ENCODE data around the gene CPNE9. TPM values are rescaled to one million over a fixed set of nuclear protein-coding genes. Genes with fewer than 3 reads are reported as not detected.

Gene CPNE9
- total RNA-seq, 1 donor from 2014 or later = not detected

GRCh38 chr3:9776896-9777693 lies 73.5 kb downstream of the CPNE9 start:
- H3K27me3 ChIP-seq (ENCODE audit: control insufficient read depth, insufficient read depth, low read length) = no peaks in the 10 kb centered on the region
- peaks cover 2% of the 10 kb centered on the region for H3K36me3 ChIP-seq (ENCODE audit: control insufficient read depth, insufficient read depth, low read length)
- H3K4me3 ChIP-seq (ENCODE audit: low read depth, low read length) = no peak overlapping the region
- DNase-seq (ENCODE audit: low read depth) = no peak
- TF ChIP-seq CTCF (IDR thresholded peaks at IDR 0.05; ENCODE audit: insufficient read depth, low read length, poor library complexity, severe bottlenecking) = no peak

- no peaks in the 10 kb centered on the region for H3K27me3 ChIP-seq (ENCODE audit: control insufficient read depth, insufficient read depth, low read length)
- no peak overlapping the region for H3K4me3 ChIP-seq (ENCODE audit: low read depth, low read length)
- no peak for DNase-seq (ENCODE audit: low read depth)
- no peak for TF ChIP-seq CTCF (IDR thresholded peaks at IDR 0.05; ENCODE audit: insufficient read depth, low read length, poor library complexity, severe bottlenecking)
- H3K36me3 ChIP-seq (ENCODE audit: control insufficient read depth, insufficient read depth, low read length) = peaks cover 2% of the 10 kb centered on the region
Measured at GRCh38 chr3:9777694-9778021, 74.0 kb downstream of the CPNE9 start.

- peak; percentile 25 for DNase-seq (ENCODE audit: low read depth)
- TF ChIP-seq CTCF (IDR thresholded peaks at IDR 0.05; ENCODE audit: insufficient read depth, low read length, poor library complexity, severe bottlenecking) = no peak
- no peak overlapping the region for H3K4me3 ChIP-seq (ENCODE audit: low read depth, low read length)
- no peaks in the 10 kb centered on the region for H3K27me3 ChIP-seq (ENCODE audit: control insufficient read depth, insufficient read depth, low read length)
- peaks cover 2% of the 10 kb centered on the region for H3K36me3 ChIP-seq (ENCODE audit: control insufficient read depth, insufficient read depth, low read length)
Measured at GRCh38 chr3:9778143-9779074, 74.8 kb downstream of the CPNE9 start.

GRCh38 chr3:9779075-9779593 lies 75.5 kb downstream of the CPNE9 start:
- H3K4me3 ChIP-seq (ENCODE audit: low read depth, low read length) = no peak overlapping the region
- no peak for DNase-seq (ENCODE audit: low read depth)
- H3K27me3 ChIP-seq (ENCODE audit: control insufficient read depth, insufficient read depth, low read length) = no peaks in the 10 kb centered on the region
- TF ChIP-seq CTCF (IDR thresholded peaks at IDR 0.05; ENCODE audit: insufficient read depth, low read length, poor library complexity, severe bottlenecking) = no peak
- peaks cover 4% of the 10 kb centered on the region for H3K36me3 ChIP-seq (ENCODE audit: control insufficient read depth, insufficient read depth, low read length)

Other genes starting within 250 kb of the CPNE9 start
- not detected in 2 replicates for gene LHFPL4, start 150.0 kb upstream of the CPNE9 start, total RNA-seq
- 43.8 and 46.5 TPM in 2 replicates for gene MTMR14, start 54.3 kb upstream of the CPNE9 start, total RNA-seq
- gene BRPF1, start 27.9 kb downstream of the CPNE9 start, total RNA-seq = 20.1 and 21.3 TPM in 2 replicates
- gene OGG1, start 46.1 kb downstream of the CPNE9 start, total RNA-seq = 19.2 and 23.9 TPM in 2 replicates
- gene CAMK1, start 66.1 kb downstream of the CPNE9 start, total RNA-seq = 18.0 and 19.9 TPM in 2 replicates
- gene TADA3, start 88.6 kb downstream of the CPNE9 start, total RNA-seq = 105 and 114 TPM in 2 replicates
- gene ARPC4, start 89.2 kb downstream of the CPNE9 start, total RNA-seq = 204 and 206 TPM in 2 replicates
- 12.4 and 18.8 TPM in 2 replicates for gene TTLL3, start 106.4 kb downstream of the CPNE9 start, total RNA-seq
- gene RPUSD3, start 140.2 kb downstream of the CPNE9 start, total RNA-seq = 45.9 and 52.6 TPM in 2 replicates
- not detected in 2 replicates for gene CIDEC, start 176.4 kb downstream of the CPNE9 start, total RNA-seq
- gene JAGN1, start 186.8 kb downstream of the CPNE9 start, total RNA-seq = 38.7 and 56.0 TPM in 2 replicates
- gene IL17RE, start 199.0 kb downstream of the CPNE9 start, total RNA-seq = 2.8 and 3.6 TPM in 2 replicates
- 37.3 and 39.6 TPM in 2 replicates for gene IL17RC, start 213.3 kb downstream of the CPNE9 start, total RNA-seq
- gene CRELD1, start 230.0 kb downstream of the CPNE9 start, total RNA-seq = 43.0 and 58.0 TPM in 2 replicates
- gene PRRT3, start 248.6 kb downstream of the CPNE9 start, total RNA-seq = 2.1 and 2.3 TPM in 2 replicates

Measured in kidney epithelial cell (primary cell).